22Rv1 (cell line): ENCODE data around the gene HIPK3.

Experiments
- H3K27ac ChIP-seq: fragments of 450-650 bp; 2 replicates; pipeline ENCODE4 v1.5.1; 2017
- CTCF ChIP-seq: fragments of 450-650 bp; IDR thresholded peaks from 2 replicates; pipeline ENCODE4 v1.5.1; 2017; ENCODE audit warnings: mild to moderate bottlenecking
- ZFX ChIP-seq: fragments of 450-650 bp; IDR thresholded peaks from 2 replicates; pipeline ENCODE4 v1.6.1; 2017; ENCODE audit warnings: antibody characterized with exemption, borderline replicate concordance

The HIPK3 gene

GRCh38 chr11:33399421-33399820, 142.2 kb downstream of the HIPK3 start:
- H3K27ac ChIP-seq, result no peak overlapping the region
- TF ChIP-seq CTCF, result no peak
- no peak for TF ChIP-seq ZFX

- TF ChIP-seq CTCF, result no peak
- TF ChIP-seq ZFX, result no peak
- H3K27ac ChIP-seq, result no peak overlapping the region
Measured at GRCh38 chr11:33402066-33402465, 144.9 kb downstream of the HIPK3 start.

- TF ChIP-seq CTCF, result no peak
- no peak for TF ChIP-seq ZFX
- no peak overlapping the region for H3K27ac ChIP-seq
Measured at GRCh38 chr11:33403344-33403743, 146.2 kb downstream of the HIPK3 start.

- TF ChIP-seq ZFX (no peak), CTCF (no peak)
- no peak overlapping the region for H3K27ac ChIP-seq
Measured at GRCh38 chr11:33405834-33406602, 148.8 kb downstream of the HIPK3 start.
